ENCODE results near the gene EEFSEC. TPM values are rescaled to one million over a fixed set of nuclear protein-coding genes. Genes with fewer than 3 reads are reported as not detected.

The EEFSEC gene
- total RNA-seq, 1 experiment from 2014 or later: 9.6 TPM

DNA sequence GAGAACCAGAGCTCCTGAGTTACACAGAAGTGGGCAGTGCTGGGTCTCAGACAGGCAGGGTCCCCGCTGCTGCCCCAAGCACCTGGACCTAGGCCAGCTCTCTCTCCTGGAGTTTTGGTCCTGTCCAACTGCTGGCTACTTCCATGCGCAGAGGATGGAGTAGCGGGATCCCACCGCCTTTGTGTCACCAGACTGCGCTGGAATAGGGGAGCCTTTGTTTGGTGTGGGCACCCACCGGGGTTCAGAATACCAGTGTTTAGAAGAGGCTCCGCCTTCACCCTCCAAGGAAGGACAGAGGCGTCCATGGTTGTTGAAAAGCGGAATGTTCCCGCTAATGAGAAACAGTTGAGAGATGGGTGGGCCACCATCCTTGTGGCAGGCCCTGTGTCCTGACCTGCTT lies 159.0 kb downstream of the EEFSEC start:
- intact Hi-C loops (cut with micrococcal nuclease): no loop called here
- Histone ChIP-seq H3K9me3 (ENCODE audit: low read length) (no peaks in the 10 kb centered on the region), H3K36me3 (ENCODE audit: low read depth, low read length) (no peaks in the 10 kb centered on the region), H3K27ac (ENCODE audit: low read length) (no peak overlapping the region), H3K9me2 (replicated peaks; ENCODE audit: low read length) (no peaks in the 10 kb centered on the region), H3K4me3 (ENCODE audit: low read length) (no peak overlapping the region), H4K20me1 (ENCODE audit: low read length) (no peaks in the 10 kb centered on the region), H3K4me2 (ENCODE audit: low read length) (no peak overlapping the region), H3K79me2 (ENCODE audit: low read length) (no peaks in the 10 kb centered on the region), H3K27me3 (ENCODE audit: low read length) (no peaks in the 10 kb centered on the region), H3K9ac (ENCODE audit: low read length) (no peak overlapping the region), H3K4me1 (ENCODE audit: insufficient read depth, low read length) (no peaks in the 10 kb centered on the region), H2AFZ (ENCODE audit: low read length) (no peak overlapping the region), H3F3A (ENCODE audit: low read length, unreplicated experiment) (no peaks in the 10 kb centered on the region)
- no peak for DNase-seq
- CTCF ChIA-PET: no interaction called here
- POLR2A ChIA-PET (ENCODE audit: unreplicated experiment): no interaction called here
- BruUV-seq (replicated peaks): no TSS peak
- ATAC-seq: no peak
- TF ChIP-seq EZH2phosphoT487 (IDR thresholded peaks at IDR 0.05; ENCODE audit: borderline replicate concordance, low read length) (no peak), EZH2 (IDR thresholded peaks at IDR 0.05; ENCODE audit: low read length, unreplicated experiment) (no peak)
- TF ChIP-seq, protein P1, sequence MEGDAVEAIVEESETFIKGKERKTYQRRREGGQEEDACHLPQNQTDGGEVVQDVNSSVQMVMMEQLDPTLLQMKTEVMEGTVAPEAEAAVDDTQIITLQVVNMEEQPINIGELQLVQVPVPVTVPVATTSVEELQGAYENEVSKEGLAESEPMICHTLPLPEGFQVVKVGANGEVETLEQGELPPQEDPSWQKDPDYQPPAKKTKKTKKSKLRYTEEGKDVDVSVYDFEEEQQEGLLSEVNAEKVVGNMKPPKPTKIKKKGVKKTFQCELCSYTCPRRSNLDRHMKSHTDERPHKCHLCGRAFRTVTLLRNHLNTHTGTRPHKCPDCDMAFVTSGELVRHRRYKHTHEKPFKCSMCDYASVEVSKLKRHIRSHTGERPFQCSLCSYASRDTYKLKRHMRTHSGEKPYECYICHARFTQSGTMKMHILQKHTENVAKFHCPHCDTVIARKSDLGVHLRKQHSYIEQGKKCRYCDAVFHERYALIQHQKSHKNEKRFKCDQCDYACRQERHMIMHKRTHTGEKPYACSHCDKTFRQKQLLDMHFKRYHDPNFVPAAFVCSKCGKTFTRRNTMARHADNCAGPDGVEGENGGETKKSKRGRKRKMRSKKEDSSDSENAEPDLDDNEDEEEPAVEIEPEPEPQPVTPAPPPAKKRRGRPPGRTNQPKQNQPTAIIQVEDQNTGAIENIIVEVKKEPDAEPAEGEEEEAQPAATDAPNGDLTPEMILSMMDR (conservative IDR thresholded peaks at IDR 0.05; ENCODE audit: low read depth, low read length): no peak

DNA sequence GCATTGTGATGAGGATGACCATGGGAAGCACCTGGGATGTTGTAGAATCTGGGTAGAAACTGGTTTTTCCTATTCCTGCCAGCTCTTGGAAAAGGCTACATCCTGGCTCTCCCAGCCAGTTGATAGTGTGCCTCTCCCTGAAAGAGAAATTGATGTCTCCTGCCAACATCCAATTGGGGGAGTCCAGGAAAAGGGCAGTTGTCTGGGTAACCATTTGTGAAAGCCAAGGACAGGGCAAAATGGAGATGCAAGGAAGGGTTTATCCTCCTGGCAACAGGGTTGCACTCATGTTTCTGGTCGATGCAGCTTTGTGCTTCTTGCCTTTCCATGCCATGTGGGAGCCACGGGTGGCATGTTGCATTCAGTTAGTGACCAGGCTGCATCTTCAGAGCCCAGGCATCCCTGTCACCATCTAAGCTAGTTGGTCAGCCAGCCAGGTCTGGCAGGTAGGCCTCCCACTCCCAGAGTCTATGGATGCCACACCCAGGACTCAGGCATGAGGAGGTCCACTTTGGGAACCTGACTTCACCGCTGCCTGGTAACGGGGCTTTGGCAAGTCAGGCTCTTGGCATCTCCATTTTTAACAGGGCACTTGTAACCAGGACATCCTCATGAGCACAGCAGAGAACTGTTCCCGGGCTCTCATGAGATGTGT lies 159.9 kb downstream of the EEFSEC start:
- intact Hi-C loops (cut with micrococcal nuclease): no loop called here
- Histone ChIP-seq H3K9me3 (ENCODE audit: low read length) (no peaks in the 10 kb centered on the region), H3K4me2 (ENCODE audit: low read length) (no peak overlapping the region), H3K4me3 (ENCODE audit: low read length) (no peak overlapping the region), H3K79me2 (ENCODE audit: low read length) (no peaks in the 10 kb centered on the region), H3K27ac (ENCODE audit: low read length) (no peak overlapping the region), H3K9me2 (replicated peaks; ENCODE audit: low read length) (no peaks in the 10 kb centered on the region), H3K27me3 (ENCODE audit: low read length) (no peaks in the 10 kb centered on the region), H3K36me3 (ENCODE audit: low read depth, low read length) (no peaks in the 10 kb centered on the region), H3K4me1 (ENCODE audit: insufficient read depth, low read length) (no peaks in the 10 kb centered on the region), H2AFZ (ENCODE audit: low read length) (no peak overlapping the region), H3K9ac (ENCODE audit: low read length) (no peak overlapping the region), H3F3A (ENCODE audit: low read length, unreplicated experiment) (no peaks in the 10 kb centered on the region), H4K20me1 (ENCODE audit: low read length) (no peaks in the 10 kb centered on the region)
- POLR2A ChIA-PET (ENCODE audit: unreplicated experiment): no interaction called here
- CTCF ChIA-PET: no interaction called here
- no peak for ATAC-seq
- DNase-seq: no peak
- TF ChIP-seq, protein P1 (conservative IDR thresholded peaks at IDR 0.05; ENCODE audit: low read depth, low read length): no peak
- TF ChIP-seq EZH2 (IDR thresholded peaks at IDR 0.05; ENCODE audit: low read length, unreplicated experiment) (no peak), EZH2phosphoT487 (IDR thresholded peaks at IDR 0.05; ENCODE audit: borderline replicate concordance, low read length) (no peak)
- no TSS peak for BruUV-seq (replicated peaks)

DNA sequence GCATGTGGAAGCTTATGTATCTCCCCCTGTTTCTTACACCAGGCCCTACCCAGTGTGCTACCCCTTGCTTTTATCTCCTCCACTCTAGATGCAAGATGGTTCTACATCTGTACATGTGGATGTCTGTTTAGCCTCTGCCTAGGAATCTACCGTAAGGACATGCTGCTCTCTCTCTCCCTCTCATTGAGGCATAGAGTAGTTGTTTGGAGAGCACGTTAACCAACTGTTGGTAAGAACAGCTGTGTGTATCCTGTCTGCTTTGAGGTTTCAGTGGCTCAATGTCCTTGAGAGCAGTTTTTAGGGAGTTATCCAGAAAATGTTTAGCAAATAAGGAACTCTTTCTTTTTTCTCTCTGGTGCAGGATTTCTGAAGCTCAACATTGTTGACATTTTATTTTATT lies 160.7 kb downstream of the EEFSEC start:
- ATAC-seq: no peak
- Histone ChIP-seq H3K4me1 (ENCODE audit: insufficient read depth, low read length) (no peaks in the 10 kb centered on the region), H3F3A (ENCODE audit: low read length, unreplicated experiment) (no peaks in the 10 kb centered on the region), H3K79me2 (ENCODE audit: low read length) (no peaks in the 10 kb centered on the region), H3K27me3 (ENCODE audit: low read length) (no peaks in the 10 kb centered on the region), H3K4me3 (ENCODE audit: low read length) (no peak overlapping the region), H4K20me1 (ENCODE audit: low read length) (no peaks in the 10 kb centered on the region), H3K27ac (ENCODE audit: low read length) (no peak overlapping the region), H2AFZ (ENCODE audit: low read length) (no peak overlapping the region), H3K9me3 (ENCODE audit: low read length) (no peaks in the 10 kb centered on the region), H3K9ac (ENCODE audit: low read length) (no peak overlapping the region), H3K9me2 (replicated peaks; ENCODE audit: low read length) (no peaks in the 10 kb centered on the region), H3K4me2 (ENCODE audit: low read length) (no peak overlapping the region), H3K36me3 (ENCODE audit: low read depth, low read length) (no peaks in the 10 kb centered on the region)
- intact Hi-C loops (cut with micrococcal nuclease): no loop called here
- no peak for DNase-seq
- POLR2A ChIA-PET (ENCODE audit: unreplicated experiment): no interaction called here
- CTCF ChIA-PET: no interaction called here
- TF ChIP-seq EZH2 (IDR thresholded peaks at IDR 0.05; ENCODE audit: low read length, unreplicated experiment) (no peak), EZH2phosphoT487 (IDR thresholded peaks at IDR 0.05; ENCODE audit: borderline replicate concordance, low read length) (no peak)
- TF ChIP-seq, protein P1 (conservative IDR thresholded peaks at IDR 0.05; ENCODE audit: low read depth, low read length): no peak
- BruUV-seq (replicated peaks): no TSS peak

Measured in PC-3 (cell line).